ENCODE data around the gene ARFGAP2. TPM values are rescaled to one million over a fixed set of nuclear protein-coding genes. Genes with fewer than 3 reads are reported as not detected.
"Not testable (repeated sequence)": the region's sequence is repeated elsewhere in the genome, so short reads cannot be mapped to it uniquely, and the experiment has no call there.

The ARFGAP2 gene
- total and polyA plus RNA-seq, 4 donors: 51.2 to 140 (median 94.1) TPM

- WGBS, 2 donors: 87 to 91% methylated on average over 4 of the region's 4 CpGs
- Histone ChIP-seq H3K4me1 (ENCODE audit: control insufficient read depth in 5 of 5, insufficient read depth in 5 of 5, low read length in 5 of 5) (no peaks in the 10 kb centered on the region), H3K27me3 (ENCODE audit: control insufficient read depth in 3 of 3, insufficient read depth in 3 of 3, low read length in 2 of 3) (no peaks in the 10 kb centered on the region), H3K27ac (ENCODE audit: low read depth in 1 of 2, low read length in 1 of 2) (no peak overlapping the region), H3K4me3 (no peak overlapping the region), H3K36me3 (ENCODE audit: control insufficient read depth in 4 of 4, insufficient read depth in 4 of 4, low read length in 4 of 4) (no peaks in the 10 kb centered on the region), H3K9ac (ENCODE audit: insufficient read depth in 1 of 2, low read length in 2 of 2) (no peak overlapping the region), H3K9me3 (ENCODE audit: control insufficient read depth in 4 of 4, insufficient read depth in 3 of 4, low read length in 3 of 4) (no peaks in the 10 kb centered on the region)
- TF ChIP-seq CTCF (IDR thresholded peaks at IDR 0.05; ENCODE audit: control extremely low read depth, extremely low read depth): no peak
- no peak for ATAC-seq (ENCODE audit: insufficient read depth, low FRiP score)
- DNase-seq: no peak
Observed at GRCh38 chr11:47201015-47201414, 24.3 kb upstream of the ARFGAP2 start.

GRCh38 chr11:47198161-47198560 is 21.5 kb upstream of the ARFGAP2 start:
- not testable (repeated sequence) for H3K27ac ChIP-seq (ENCODE audit: low read depth in 1 of 2, low read length in 1 of 2); H3K4me3 ChIP-seq; H3K36me3 ChIP-seq (ENCODE audit: control insufficient read depth in 4 of 4, insufficient read depth in 4 of 4, low read length in 4 of 4); H3K4me1 ChIP-seq (ENCODE audit: control insufficient read depth in 5 of 5, insufficient read depth in 5 of 5, low read length in 5 of 5); H3K9ac ChIP-seq (ENCODE audit: insufficient read depth in 1 of 2, low read length in 2 of 2); H3K9me3 ChIP-seq (ENCODE audit: control insufficient read depth in 4 of 4, insufficient read depth in 3 of 4, low read length in 3 of 4); H3K27me3 ChIP-seq (ENCODE audit: control insufficient read depth in 3 of 3, insufficient read depth in 3 of 3, low read length in 2 of 3); DNase-seq; ATAC-seq (ENCODE audit: insufficient read depth, low FRiP score)
- 92 to 98% methylated on average over 9 of the region's 9 CpGs for WGBS, 2 donors

- no peak for DNase-seq
- ATAC-seq (ENCODE audit: insufficient read depth, low FRiP score): no peak
- Histone ChIP-seq H3K27me3 (ENCODE audit: control insufficient read depth in 3 of 3, insufficient read depth in 3 of 3, low read length in 2 of 3) (no peaks in the 10 kb centered on the region), H3K9ac (ENCODE audit: insufficient read depth in 1 of 2, low read length in 2 of 2) (no peak overlapping the region), H3K4me3 (no peak overlapping the region), H3K9me3 (ENCODE audit: control insufficient read depth in 4 of 4, insufficient read depth in 3 of 4, low read length in 3 of 4) (no peaks in the 10 kb centered on the region), H3K4me1 (ENCODE audit: control insufficient read depth in 5 of 5, insufficient read depth in 5 of 5, low read length in 5 of 5) (peaks cover 2 to 12% (median 3%) of the 10 kb centered on the region in 5 donors), H3K36me3 (ENCODE audit: control insufficient read depth in 4 of 4, insufficient read depth in 4 of 4, low read length in 4 of 4) (no peaks in the 10 kb centered on the region), H3K27ac (ENCODE audit: low read depth in 1 of 2, low read length in 1 of 2) (no peak overlapping the region)
- no peak for TF ChIP-seq CTCF (IDR thresholded peaks at IDR 0.05; ENCODE audit: control extremely low read depth, extremely low read depth)
- 79 to 91% methylated on average over 4 of the region's 4 CpGs for WGBS, 2 donors
Observed at GRCh38 chr11:47192111-47192510, 15.4 kb upstream of the ARFGAP2 start.

GRCh38 chr11:47191137-47191536 is 14.5 kb upstream of the ARFGAP2 start:
- H3K9me3 ChIP-seq (ENCODE audit: control insufficient read depth in 4 of 4, insufficient read depth in 3 of 4, low read length in 3 of 4); H3K36me3 ChIP-seq (ENCODE audit: control insufficient read depth in 4 of 4, insufficient read depth in 4 of 4, low read length in 4 of 4); H3K27ac ChIP-seq (ENCODE audit: low read depth in 1 of 2, low read length in 1 of 2); H3K4me3 ChIP-seq; H3K27me3 ChIP-seq (ENCODE audit: control insufficient read depth in 3 of 3, insufficient read depth in 3 of 3, low read length in 2 of 3); DNase-seq; H3K9ac ChIP-seq (ENCODE audit: insufficient read depth in 1 of 2, low read length in 2 of 2); ATAC-seq (ENCODE audit: insufficient read depth, low FRiP score): not testable (repeated sequence)
- 88 to 89% methylated on average over 10 of the region's 10 CpGs for WGBS, 2 donors
- peaks cover 3 to 19% (median 5%) of the 10 kb centered on the region in 5 donors for H3K4me1 ChIP-seq (ENCODE audit: control insufficient read depth in 5 of 5, insufficient read depth in 5 of 5, low read length in 5 of 5)
